B cell (primary cell): Measurements from ENCODE around the gene DDR1.

Experiments
- EZH2 ChIP-seq: IDR thresholded peaks from 2 replicates; pipeline ENCODE4 v1.6.1; 2012; ENCODE audit warnings: borderline replicate concordance, low read depth, mild to moderate bottlenecking, moderate library complexity, low read length; ENCODE audit not compliant: insufficient read depth, poor library complexity, severe bottlenecking
- TF ChIP-seq, protein P1 (sequence below): fragments of 200-600 bp; IDR thresholded peaks from one replicate; pipeline ENCODE4 v1.8.0; 2022; ENCODE audit warnings: antibody characterized with exemption, mild to moderate bottlenecking

DNA sequence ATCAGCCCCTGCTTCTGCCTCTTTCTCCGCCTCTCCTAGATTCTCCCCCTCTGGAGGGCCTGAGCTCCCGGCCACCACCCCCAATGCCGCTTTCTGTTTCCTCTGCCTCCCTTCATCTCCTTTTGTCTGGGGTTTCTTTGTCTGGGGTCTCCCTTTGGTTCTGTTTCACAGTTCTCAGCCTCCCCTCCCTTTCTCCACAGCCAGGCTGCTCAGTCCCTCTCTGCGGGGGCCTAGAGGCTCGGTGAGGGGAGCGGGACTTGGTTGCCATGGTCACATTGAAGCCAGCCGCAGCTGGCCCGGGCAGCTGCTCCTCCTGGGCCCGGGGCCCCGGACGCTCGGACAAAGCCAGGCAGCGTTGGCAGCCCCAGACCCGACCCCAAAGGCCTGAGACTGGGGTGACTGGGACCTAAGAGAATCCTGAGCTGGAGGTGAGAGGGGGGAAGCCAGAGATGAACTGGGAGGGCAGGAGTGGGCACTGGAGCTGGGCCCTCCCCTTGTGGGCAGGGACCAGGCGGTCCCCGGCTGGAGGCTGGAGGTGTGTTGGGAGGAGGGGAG is 3.5 kb upstream of the DDR1 start:
- TF ChIP-seq EZH2: no peak
- TF ChIP-seq, protein P1, sequence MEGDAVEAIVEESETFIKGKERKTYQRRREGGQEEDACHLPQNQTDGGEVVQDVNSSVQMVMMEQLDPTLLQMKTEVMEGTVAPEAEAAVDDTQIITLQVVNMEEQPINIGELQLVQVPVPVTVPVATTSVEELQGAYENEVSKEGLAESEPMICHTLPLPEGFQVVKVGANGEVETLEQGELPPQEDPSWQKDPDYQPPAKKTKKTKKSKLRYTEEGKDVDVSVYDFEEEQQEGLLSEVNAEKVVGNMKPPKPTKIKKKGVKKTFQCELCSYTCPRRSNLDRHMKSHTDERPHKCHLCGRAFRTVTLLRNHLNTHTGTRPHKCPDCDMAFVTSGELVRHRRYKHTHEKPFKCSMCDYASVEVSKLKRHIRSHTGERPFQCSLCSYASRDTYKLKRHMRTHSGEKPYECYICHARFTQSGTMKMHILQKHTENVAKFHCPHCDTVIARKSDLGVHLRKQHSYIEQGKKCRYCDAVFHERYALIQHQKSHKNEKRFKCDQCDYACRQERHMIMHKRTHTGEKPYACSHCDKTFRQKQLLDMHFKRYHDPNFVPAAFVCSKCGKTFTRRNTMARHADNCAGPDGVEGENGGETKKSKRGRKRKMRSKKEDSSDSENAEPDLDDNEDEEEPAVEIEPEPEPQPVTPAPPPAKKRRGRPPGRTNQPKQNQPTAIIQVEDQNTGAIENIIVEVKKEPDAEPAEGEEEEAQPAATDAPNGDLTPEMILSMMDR: no peak
